Testis (tissue), 2 donors: ENCODE measurements around the gene BTBD19.

Experiments
- POLR2A ChIP-seq: fragments of 450-650 bp; IDR thresholded peaks from one replicate; pipeline ENCODE4 v1.6.1; 2017; ENCODE audit warnings: antibody characterized with exemption, mild to moderate bottlenecking, moderate library complexity
- TF ChIP-seq, protein P1 (sequence below), 3 experiments: fragments of 450-650 bp in 2 of 3; fragments of 200-600 bp in 1 of 3; sonication (generic) in 1 of 3; IDR thresholded peaks; one replicate each; pipeline ENCODE4 v1.5.1; 2016 to 2019; ENCODE audit warnings: antibody characterized with exemption in 3 of 3, mild to moderate bottlenecking in 2 of 3, moderate library complexity in 1 of 3

DNA sequence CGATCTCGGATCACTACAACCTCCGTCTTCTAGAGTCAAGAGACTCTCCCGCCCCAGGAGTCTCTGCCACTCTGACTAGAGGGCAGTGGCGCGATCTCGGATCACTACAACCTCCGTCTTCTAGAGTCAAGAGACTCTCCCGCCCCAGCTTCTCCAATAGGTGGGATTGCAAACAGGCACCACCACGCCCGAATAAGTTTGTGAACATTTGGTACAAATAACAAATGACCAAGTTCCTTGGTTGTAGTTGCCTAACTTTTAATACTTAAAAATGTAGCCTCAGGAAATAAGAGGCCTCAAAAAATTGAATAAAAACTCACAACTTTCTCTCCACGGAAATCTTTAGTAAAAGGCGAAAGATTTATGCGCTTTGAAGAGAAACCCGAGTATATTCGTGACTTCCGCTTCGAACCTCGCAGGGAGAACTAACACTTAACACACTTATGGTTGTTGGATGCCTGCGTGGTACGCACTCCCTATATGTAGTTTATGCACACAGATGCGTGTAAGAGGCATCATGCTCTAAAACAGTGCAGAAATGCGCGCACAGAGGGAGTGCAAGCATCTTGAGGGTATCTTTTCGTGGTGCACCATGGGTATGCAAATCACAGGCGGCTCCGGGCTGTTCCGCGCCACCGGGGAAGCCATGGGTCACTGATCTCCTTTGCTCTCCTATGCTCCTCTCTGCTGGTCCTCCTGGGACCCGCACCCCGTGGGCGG, 11.4 kb downstream of the BTBD19 start:
- TF ChIP-seq, protein P1, sequence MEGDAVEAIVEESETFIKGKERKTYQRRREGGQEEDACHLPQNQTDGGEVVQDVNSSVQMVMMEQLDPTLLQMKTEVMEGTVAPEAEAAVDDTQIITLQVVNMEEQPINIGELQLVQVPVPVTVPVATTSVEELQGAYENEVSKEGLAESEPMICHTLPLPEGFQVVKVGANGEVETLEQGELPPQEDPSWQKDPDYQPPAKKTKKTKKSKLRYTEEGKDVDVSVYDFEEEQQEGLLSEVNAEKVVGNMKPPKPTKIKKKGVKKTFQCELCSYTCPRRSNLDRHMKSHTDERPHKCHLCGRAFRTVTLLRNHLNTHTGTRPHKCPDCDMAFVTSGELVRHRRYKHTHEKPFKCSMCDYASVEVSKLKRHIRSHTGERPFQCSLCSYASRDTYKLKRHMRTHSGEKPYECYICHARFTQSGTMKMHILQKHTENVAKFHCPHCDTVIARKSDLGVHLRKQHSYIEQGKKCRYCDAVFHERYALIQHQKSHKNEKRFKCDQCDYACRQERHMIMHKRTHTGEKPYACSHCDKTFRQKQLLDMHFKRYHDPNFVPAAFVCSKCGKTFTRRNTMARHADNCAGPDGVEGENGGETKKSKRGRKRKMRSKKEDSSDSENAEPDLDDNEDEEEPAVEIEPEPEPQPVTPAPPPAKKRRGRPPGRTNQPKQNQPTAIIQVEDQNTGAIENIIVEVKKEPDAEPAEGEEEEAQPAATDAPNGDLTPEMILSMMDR (IDR thresholded peaks at IDR 0.05), result no peak
- peak; percentile 22 for TF ChIP-seq POLR2A
